HCT116 (cell line): ENCODE measurements around the gene RTN4IP1. TPM values are rescaled to one million over a fixed set of nuclear protein-coding genes. Genes with fewer than 3 reads are reported as not detected.

Source experiments
- ATAC-seq: fragments of 200-7000 bp; cut with Tn5 transposase; 2 replicates; pipeline ENCODE4 v1.9.1; 2020; ENCODE audit warnings: mild to moderate bottlenecking, moderate library complexity
- BruUV-seq: library from RNA; stranded (reverse); fragments of 400-500 nt; replicated peaks from 2 replicates; lab custom pipeline; 2021; lab: Mats Ljungman, UMichigan
- CTCF ChIA-PET: fragments of 300-600 bp; sonication (Branson Sonifier 250); formaldehyde crosslinking; loops from one replicate; lab custom pipeline; 2021; ENCODE audit warnings: antibody characterized with exemption; lab: Charles Lee
- POLR2A ChIA-PET: fragments of 300-600, 350-600 bp; sonication (Branson Sonifier 250); formaldehyde crosslinking; loops from one replicate; lab custom pipeline; 2021; ENCODE audit warnings: antibody characterized with exemption; lab: Charles Lee
- RAD21 ChIA-PET, 2 experiments: fragments of 300-600 bp; sonication (Branson Sonifier 250); formaldehyde crosslinking; loops; one replicate each; lab custom pipeline; 2023; ENCODE audit warnings: low total read pairs in 2 of 2; ENCODE audit not compliant: uncharacterized antibody in 2 of 2, unreplicated experiment in 2 of 2, low non-redundant PET in 1 of 2; lab: Charles Lee
- DNase-seq: peaks from one replicate; pipeline ENCODE4 v3.0.0-alpha.2; 2010; ENCODE audit warnings: low read depth, low spot score
- H2AFZ ChIP-seq: fragments of 200-600 bp; shearing (Covaris generic), sonication (generic); 2 replicates; pipeline ENCODE4 v1.6.1; 2017; ENCODE audit warnings: low read depth, mixed run types, mixed read lengths, antibody characterized with exemption, low read length; ENCODE audit not compliant: poor library complexity, severe bottlenecking
- H3K27ac ChIP-seq: 2 replicates; pipeline ENCODE4 v1.5.1; 2012; ENCODE audit warnings: low read depth, low read length
- H3K27me3 ChIP-seq: fragments of 200-600 bp; sonication (generic); 2 replicates; pipeline ENCODE4 v1.6.1; 2016; ENCODE audit warnings: mixed run types, low read length, mixed read lengths; ENCODE audit not compliant: insufficient read depth
- H3K36me3 ChIP-seq, 2 experiments: fragments of 200-500 bp in 1 of 2; fragments of 200-600 bp in 1 of 2; sonication (Bioruptor generic) in 1 of 2; sonication (generic) in 1 of 2; 2 replicates each; pipeline versions ENCODE4 v1.5.1 to v1.6.1; 2014 to 2016; ENCODE audit warnings: low read length in 2 of 2, inconsistent platforms in 1 of 2, mixed read lengths in 1 of 2, mixed run types in 1 of 2; ENCODE audit not compliant: insufficient read depth in 2 of 2, control insufficient read depth in 1 of 2
- H3K4me1 ChIP-seq, 2 experiments: fragments of 200-600 bp in 1 of 2; sonication (generic) in 1 of 2; 2 replicates each; pipeline versions ENCODE4 v1.5.1 to v1.6.1; 2012 to 2017; ENCODE audit warnings: low read length in 2 of 2, inconsistent platforms in 1 of 2, mild to moderate bottlenecking in 1 of 2, mixed read lengths in 1 of 2, mixed run types in 1 of 2, moderate library complexity in 1 of 2; ENCODE audit not compliant: insufficient read depth in 2 of 2, control insufficient read depth in 1 of 2
- H3K4me2 ChIP-seq: fragments of 200-600 bp; sonication (generic); 2 replicates; pipeline ENCODE4 v1.6.1; 2017; ENCODE audit warnings: mixed run types, low read length, mixed read lengths
- H3K4me3 ChIP-seq, 2 experiments: fragments of 200-600 bp in 1 of 2; sonication (generic) in 1 of 2; replicated peaks in 1 of 2; 2 replicates each; pipeline ENCODE4 v1.5.1; 2011 to 2016; ENCODE audit warnings: low read length in 2 of 2, control low read depth in 1 of 2, low read depth in 1 of 2, mild to moderate bottlenecking in 1 of 2, mixed read lengths in 1 of 2, mixed run types in 1 of 2
- H3K79me2 ChIP-seq: fragments of 200-600 bp; sonication (generic); 2 replicates; pipeline ENCODE4 v1.6.1; 2017; ENCODE audit warnings: mild to moderate bottlenecking, mixed run types, low read length, moderate library complexity, mixed read lengths; ENCODE audit not compliant: insufficient read depth
- H3K9ac ChIP-seq: fragments of 200-600 bp; sonication (generic); 2 replicates; pipeline ENCODE4 v1.6.1; 2016; ENCODE audit warnings: low read length, mixed read lengths
- H3K9me2 ChIP-seq: fragments of 200-600 bp; sonication (generic), shearing (Covaris generic); 2 replicates; pipeline ENCODE4 v1.6.1; 2017; ENCODE audit warnings: mixed run types, mild to moderate bottlenecking, moderate library complexity; ENCODE audit not compliant: insufficient read depth
- H3K9me3 ChIP-seq, 2 experiments: fragments of 200-500 bp in 1 of 2; fragments of 200-600 bp in 1 of 2; sonication (Bioruptor generic) in 1 of 2; sonication (generic) in 1 of 2; 2 replicates each; pipeline ENCODE4 v1.6.1; 2014 to 2017; ENCODE audit warnings: low read length in 2 of 2, mixed read lengths in 2 of 2, inconsistent platforms in 1 of 2, low read depth in 1 of 2, mild to moderate bottlenecking in 1 of 2, mixed run types in 1 of 2, moderate library complexity in 1 of 2; ENCODE audit not compliant: control insufficient read depth in 1 of 2, insufficient read depth in 1 of 2
- H4K20me1 ChIP-seq: fragments of 200-600 bp; sonication (generic), shearing (Covaris generic); 2 replicates; pipeline ENCODE4 v1.6.1; 2017; ENCODE audit warnings: mixed run types, mild to moderate bottlenecking, moderate library complexity; ENCODE audit not compliant: insufficient read depth
- CBX3 ChIP-seq: IDR thresholded peaks from 2 replicates; pipeline ENCODE4 v1.6.1; 2012; ENCODE audit warnings: low read depth
- CEBPB ChIP-seq: IDR thresholded peaks from 2 replicates; pipeline ENCODE4 v1.6.1; 2012; ENCODE audit warnings: low read depth
- EGR1 ChIP-seq: IDR thresholded peaks from 2 replicates; pipeline ENCODE4 v1.6.1; 2012; ENCODE audit warnings: low read depth
- ELF1 ChIP-seq: IDR thresholded peaks from 2 replicates; pipeline ENCODE4 v1.6.1; 2012; ENCODE audit warnings: low read depth, borderline replicate concordance
- EZH2phosphoT487 ChIP-seq: fragments of 200-600 bp; IDR thresholded peaks from 2 replicates; pipeline ENCODE4 v1.6.1; 2018; ENCODE audit warnings: antibody characterized with exemption, borderline replicate concordance
- FOSL1 ChIP-seq: IDR thresholded peaks from 2 replicates; pipeline ENCODE4 v1.6.1; 2012; ENCODE audit warnings: low read depth
- JUND ChIP-seq: IDR thresholded peaks from 2 replicates; pipeline ENCODE4 v1.6.1; 2012
- POLR2A ChIP-seq: IDR thresholded peaks from 2 replicates; pipeline ENCODE4 v1.7.0; 2011; ENCODE audit warnings: borderline replicate concordance; ENCODE audit not compliant: insufficient read depth, insufficient read length; ENCODE audit errors: extremely low read depth
- POLR2AphosphoS5 ChIP-seq: IDR thresholded peaks from 2 replicates; pipeline ENCODE4 v1.6.1; 2011; ENCODE audit warnings: mild to moderate bottlenecking, low read depth, low read length, moderate library complexity
- RAD21 ChIP-seq: IDR thresholded peaks from 2 replicates; pipeline ENCODE4 v1.6.1; 2012; ENCODE audit warnings: low read depth, mild to moderate bottlenecking
- SIN3A ChIP-seq: IDR thresholded peaks from 2 replicates; pipeline ENCODE4 v1.6.1; 2012; ENCODE audit warnings: low read depth
- SP1 ChIP-seq: IDR thresholded peaks from 2 replicates; pipeline ENCODE4 v1.6.1; 2012; ENCODE audit warnings: low read depth
- SRF ChIP-seq: IDR thresholded peaks from 2 replicates; pipeline ENCODE4 v1.6.1; 2012; ENCODE audit warnings: low read depth
- TCF7L2 ChIP-seq: IDR thresholded peaks from 2 replicates; pipeline ENCODE4 v1.7.0; 2011; ENCODE audit warnings: borderline replicate concordance, inconsistent platforms; ENCODE audit not compliant: insufficient read depth, insufficient read length; ENCODE audit errors: extremely low read depth
- YY1 ChIP-seq: IDR thresholded peaks from 2 replicates; pipeline ENCODE4 v1.6.1; 2011; ENCODE audit warnings: low read length, low read depth, moderate library complexity, mild to moderate bottlenecking; ENCODE audit not compliant: insufficient replicate concordance; ENCODE audit errors: extremely low read depth
- ZFX ChIP-seq: fragments of 450-650 bp; IDR thresholded peaks from 2 replicates; pipeline ENCODE4 v1.6.1; 2017
- ZNF274 ChIP-seq: fragments of 200-500 bp; sonication (Bioruptor generic); IDR thresholded peaks from 2 replicates; pipeline ENCODE4 v1.6.1; 2014; ENCODE audit warnings: mild to moderate bottlenecking, low read depth, low read length, inconsistent platforms
- intact Hi-C: fragments of 100-400 bp; cut with micrococcal nuclease; formaldehyde crosslinking; loops from 2 replicates; pipeline ENCODE4 v1.10.0; 2022
- total RNA-seq: library from RNA; stranded (reverse); gene quantifications from one replicate; pipeline ENCODE4 v1.2.1, GENCODE V29; 2021; ENCODE audit not compliant: unreplicated experiment
- TF ChIP-seq, protein P1 (sequence below): IDR thresholded peaks from 2 replicates; pipeline ENCODE4 v1.6.1; 2012
- TF ChIP-seq, protein P2 (sequence below): IDR thresholded peaks from 2 replicates; pipeline ENCODE4 v1.6.1; 2012; ENCODE audit warnings: low read depth
- TF ChIP-seq, protein P3 (sequence below), 3 experiments: fragments of 200-600 bp in 1 of 3; sonication (generic) in 1 of 3; IDR thresholded peaks in 2 of 3; conservative IDR thresholded peaks in 1 of 3; 2 replicates each; pipeline ENCODE4 v1.5.1; 2012 to 2017; ENCODE audit warnings: low read depth in 2 of 3, low read length in 2 of 3, antibody characterized with exemption in 1 of 3, borderline replicate concordance in 1 of 3, control low read depth in 1 of 3, mild to moderate bottlenecking in 1 of 3, mixed read lengths in 1 of 3, mixed run types in 1 of 3, moderate library complexity in 1 of 3; ENCODE audit not compliant: insufficient read depth in 1 of 3
- TF ChIP-seq, protein P4 (sequence below): IDR thresholded peaks from 2 replicates; pipeline ENCODE4 v1.6.1; 2012
- TF ChIP-seq, protein P5 (sequence below): IDR thresholded peaks from 2 replicates; pipeline ENCODE4 v1.6.1; 2011; ENCODE audit warnings: mild to moderate bottlenecking, low read length, moderate library complexity; ENCODE audit not compliant: insufficient replicate concordance; ENCODE audit errors: extremely low read depth

RTN4IP1 gene
- total RNA-seq, 1 experiment from 2014 or later: 9.1 TPM

DNA sequence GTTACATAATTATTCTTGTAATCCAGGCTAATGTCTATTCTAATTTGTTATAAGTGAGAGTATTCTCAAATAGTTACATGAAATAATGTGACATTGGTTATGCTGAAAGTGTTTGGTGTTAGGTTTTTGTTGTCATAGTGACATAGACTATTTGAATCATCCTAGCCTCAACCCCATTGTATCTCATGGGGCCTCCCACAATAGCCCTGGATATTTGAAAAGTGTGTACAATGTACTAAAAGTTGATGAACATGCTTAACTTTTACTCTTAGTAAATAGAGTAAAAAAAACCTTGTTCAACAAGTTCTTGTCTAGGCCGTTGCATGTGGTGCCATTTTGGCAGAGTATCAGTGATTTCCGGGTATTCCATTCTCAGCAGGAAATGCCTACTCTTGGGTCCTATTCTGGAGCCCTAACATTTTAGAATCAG, 83.0 kb downstream of the RTN4IP1 start:
- intact Hi-C loops: no loop called here
- Histone ChIP-seq H3K79me2 (no peaks in the 10 kb centered on the region), H3K27me3 (no peaks in the 10 kb centered on the region), H3K36me3 (no peaks in the 10 kb centered on the region), H2AFZ (peak overlapping the region; percentile 59), H3K9ac (0 out of 2 replicates have a peak overlapping the region, but pooled peaks have one; percentile 9), H4K20me1 (no peaks in the 10 kb centered on the region), H3K4me1 (peaks cover 26 to 39% of the 10 kb centered on the region in 2 experiments), H3K4me3 (peak overlapping the region in 1 of 2 experiments; percentile 9; a peak in 2 of 4 replicates), H3K9me3 (no peaks in the 10 kb centered on the region), H3K27ac (peak overlapping the region; percentile 88), H3K4me2 (peak overlapping the region; percentile 68), H3K9me2 (no peaks in the 10 kb centered on the region)
- no peak for DNase-seq
- no TSS peak for BruUV-seq
- ChIA-PET CTCF (no interaction called here), RAD21 (no interaction called here), POLR2A (no interaction called here)
- ATAC-seq: peak; percentile 59
- TF ChIP-seq, protein P1, sequence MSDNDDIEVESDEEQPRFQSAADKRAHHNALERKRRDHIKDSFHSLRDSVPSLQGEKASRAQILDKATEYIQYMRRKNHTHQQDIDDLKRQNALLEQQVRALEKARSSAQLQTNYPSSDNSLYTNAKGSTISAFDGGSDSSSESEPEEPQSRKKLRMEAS: 0 out of 2 replicates have a peak, but pooled peaks have one; percentile 19
- no peak for TF ChIP-seq FOSL1
- TF ChIP-seq ZFX: no peak
- no peak for TF ChIP-seq EZH2phosphoT487
- TF ChIP-seq, protein P2, sequence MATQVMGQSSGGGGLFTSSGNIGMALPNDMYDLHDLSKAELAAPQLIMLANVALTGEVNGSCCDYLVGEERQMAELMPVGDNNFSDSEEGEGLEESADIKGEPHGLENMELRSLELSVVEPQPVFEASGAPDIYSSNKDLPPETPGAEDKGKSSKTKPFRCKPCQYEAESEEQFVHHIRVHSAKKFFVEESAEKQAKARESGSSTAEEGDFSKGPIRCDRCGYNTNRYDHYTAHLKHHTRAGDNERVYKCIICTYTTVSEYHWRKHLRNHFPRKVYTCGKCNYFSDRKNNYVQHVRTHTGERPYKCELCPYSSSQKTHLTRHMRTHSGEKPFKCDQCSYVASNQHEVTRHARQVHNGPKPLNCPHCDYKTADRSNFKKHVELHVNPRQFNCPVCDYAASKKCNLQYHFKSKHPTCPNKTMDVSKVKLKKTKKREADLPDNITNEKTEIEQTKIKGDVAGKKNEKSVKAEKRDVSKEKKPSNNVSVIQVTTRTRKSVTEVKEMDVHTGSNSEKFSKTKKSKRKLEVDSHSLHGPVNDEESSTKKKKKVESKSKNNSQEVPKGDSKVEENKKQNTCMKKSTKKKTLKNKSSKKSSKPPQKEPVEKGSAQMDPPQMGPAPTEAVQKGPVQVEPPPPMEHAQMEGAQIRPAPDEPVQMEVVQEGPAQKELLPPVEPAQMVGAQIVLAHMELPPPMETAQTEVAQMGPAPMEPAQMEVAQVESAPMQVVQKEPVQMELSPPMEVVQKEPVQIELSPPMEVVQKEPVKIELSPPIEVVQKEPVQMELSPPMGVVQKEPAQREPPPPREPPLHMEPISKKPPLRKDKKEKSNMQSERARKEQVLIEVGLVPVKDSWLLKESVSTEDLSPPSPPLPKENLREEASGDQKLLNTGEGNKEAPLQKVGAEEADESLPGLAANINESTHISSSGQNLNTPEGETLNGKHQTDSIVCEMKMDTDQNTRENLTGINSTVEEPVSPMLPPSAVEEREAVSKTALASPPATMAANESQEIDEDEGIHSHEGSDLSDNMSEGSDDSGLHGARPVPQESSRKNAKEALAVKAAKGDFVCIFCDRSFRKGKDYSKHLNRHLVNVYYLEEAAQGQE: no peak
- TF ChIP-seq POLR2A: no peak
- TF ChIP-seq, protein P3, sequence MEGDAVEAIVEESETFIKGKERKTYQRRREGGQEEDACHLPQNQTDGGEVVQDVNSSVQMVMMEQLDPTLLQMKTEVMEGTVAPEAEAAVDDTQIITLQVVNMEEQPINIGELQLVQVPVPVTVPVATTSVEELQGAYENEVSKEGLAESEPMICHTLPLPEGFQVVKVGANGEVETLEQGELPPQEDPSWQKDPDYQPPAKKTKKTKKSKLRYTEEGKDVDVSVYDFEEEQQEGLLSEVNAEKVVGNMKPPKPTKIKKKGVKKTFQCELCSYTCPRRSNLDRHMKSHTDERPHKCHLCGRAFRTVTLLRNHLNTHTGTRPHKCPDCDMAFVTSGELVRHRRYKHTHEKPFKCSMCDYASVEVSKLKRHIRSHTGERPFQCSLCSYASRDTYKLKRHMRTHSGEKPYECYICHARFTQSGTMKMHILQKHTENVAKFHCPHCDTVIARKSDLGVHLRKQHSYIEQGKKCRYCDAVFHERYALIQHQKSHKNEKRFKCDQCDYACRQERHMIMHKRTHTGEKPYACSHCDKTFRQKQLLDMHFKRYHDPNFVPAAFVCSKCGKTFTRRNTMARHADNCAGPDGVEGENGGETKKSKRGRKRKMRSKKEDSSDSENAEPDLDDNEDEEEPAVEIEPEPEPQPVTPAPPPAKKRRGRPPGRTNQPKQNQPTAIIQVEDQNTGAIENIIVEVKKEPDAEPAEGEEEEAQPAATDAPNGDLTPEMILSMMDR (IDR thresholded peaks at IDR 0.05 in 2 of 3, conservative IDR thresholded peaks at IDR 0.05 in 1 of 3; ENCODE audit: borderline replicate concordance in 1 of 3, insufficient read depth in 1 of 3, low read depth in 2 of 3, low read length in 2 of 3): no peak
- TF ChIP-seq, protein P4, sequence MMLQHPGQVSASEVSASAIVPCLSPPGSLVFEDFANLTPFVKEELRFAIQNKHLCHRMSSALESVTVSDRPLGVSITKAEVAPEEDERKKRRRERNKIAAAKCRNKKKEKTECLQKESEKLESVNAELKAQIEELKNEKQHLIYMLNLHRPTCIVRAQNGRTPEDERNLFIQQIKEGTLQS: no peak
- TF ChIP-seq JUND: no peak
- TF ChIP-seq ZNF274: no peak
- TF ChIP-seq EGR1: no peak
- no peak for TF ChIP-seq SIN3A
- peak; percentile 11; the same call in 1 of the 2 replicates for TF ChIP-seq CBX3
- TF ChIP-seq ELF1: peak; percentile 58
- TF ChIP-seq YY1: no peak
- TF ChIP-seq, protein P5, sequence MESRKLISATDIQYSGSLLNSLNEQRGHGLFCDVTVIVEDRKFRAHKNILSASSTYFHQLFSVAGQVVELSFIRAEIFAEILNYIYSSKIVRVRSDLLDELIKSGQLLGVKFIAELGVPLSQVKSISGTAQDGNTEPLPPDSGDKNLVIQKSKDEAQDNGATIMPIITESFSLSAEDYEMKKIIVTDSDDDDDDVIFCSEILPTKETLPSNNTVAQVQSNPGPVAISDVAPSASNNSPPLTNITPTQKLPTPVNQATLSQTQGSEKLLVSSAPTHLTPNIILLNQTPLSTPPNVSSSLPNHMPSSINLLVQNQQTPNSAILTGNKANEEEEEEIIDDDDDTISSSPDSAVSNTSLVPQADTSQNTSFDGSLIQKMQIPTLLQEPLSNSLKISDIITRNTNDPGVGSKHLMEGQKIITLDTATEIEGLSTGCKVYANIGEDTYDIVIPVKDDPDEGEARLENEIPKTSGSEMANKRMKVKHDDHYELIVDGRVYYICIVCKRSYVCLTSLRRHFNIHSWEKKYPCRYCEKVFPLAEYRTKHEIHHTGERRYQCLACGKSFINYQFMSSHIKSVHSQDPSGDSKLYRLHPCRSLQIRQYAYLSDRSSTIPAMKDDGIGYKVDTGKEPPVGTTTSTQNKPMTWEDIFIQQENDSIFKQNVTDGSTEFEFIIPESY: no peak
- TF ChIP-seq SRF: no peak
- no peak for TF ChIP-seq POLR2AphosphoS5
- TF ChIP-seq TCF7L2: no peak
- TF ChIP-seq RAD21: no peak
- TF ChIP-seq SP1: no peak; the same call in 1 of the 2 replicates
- TF ChIP-seq CEBPB: no peak
